H1 (cell line): ENCODE data around the gene CFAP58. TPM values are rescaled to one million over a fixed set of nuclear protein-coding genes. Genes with fewer than 3 reads are reported as not detected.

Source experiments
- CTCF ChIA-PET: fragments of 300-600 bp; sonication (Branson Sonifier 250); formaldehyde crosslinking; loops from one replicate; lab custom pipeline; 2021; ENCODE audit not compliant: partially characterized antibody; lab: Charles Lee
- POLR2A ChIA-PET: fragments of 300-600 bp; sonication (Branson Sonifier 250); formaldehyde crosslinking; loops from one replicate; lab custom pipeline; 2021; ENCODE audit warnings: inconsistent platforms; ENCODE audit not compliant: partially characterized antibody; lab: Charles Lee
- DNase-seq, 2 experiments: peaks; one replicate each; pipeline versions ENCODE4 v3.0.0 to v3.0.0-alpha.2; 2010 to 2022; ENCODE audit warnings: low spot score in 2 of 2, low read depth in 1 of 2, mixed read lengths in 1 of 2
- FAIRE-seq: peaks from 2 replicates; lab custom pipeline; 2011; peaks lifted over from hg19 to GRCh38; lab: Jason Lieb, UNC
- H2AFZ ChIP-seq: 2 replicates; pipeline ENCODE4 v1.8.1; 2012; ENCODE audit warnings: low read length, inconsistent platforms
- H2AK5ac ChIP-seq: 2 replicates; pipeline ENCODE4 v1.6.1; 2013; ENCODE audit warnings: low read depth, low read length
- H2BK120ac ChIP-seq: replicated peaks from 2 replicates; pipeline ENCODE3; 2013; ENCODE audit warnings: low read depth, low read length, inconsistent platforms
- H2BK12ac ChIP-seq: 2 replicates; pipeline ENCODE4 v1.6.1; 2013; ENCODE audit warnings: low read depth, low read length
- H2BK15ac ChIP-seq: 2 replicates; pipeline ENCODE4 v1.6.1; 2013; ENCODE audit warnings: low read length
- H2BK20ac ChIP-seq: 2 replicates; pipeline ENCODE4 v1.6.1; 2013; ENCODE audit warnings: low read length
- H2BK5ac ChIP-seq: 2 replicates; pipeline ENCODE4 v1.6.1; 2013; ENCODE audit warnings: low read depth, low read length
- H3K14ac ChIP-seq: 2 replicates; pipeline ENCODE4 v1.6.1; 2013; ENCODE audit warnings: inconsistent platforms; ENCODE audit not compliant: insufficient read length
- H3K18ac ChIP-seq: 2 replicates; pipeline ENCODE4 v1.6.1; 2013; ENCODE audit warnings: low read length; ENCODE audit errors: extremely low read depth
- H3K23ac ChIP-seq: 2 replicates; pipeline ENCODE4 v1.6.1; 2013; ENCODE audit warnings: inconsistent platforms; ENCODE audit not compliant: insufficient read length
- H3K23me2 ChIP-seq: 2 replicates; pipeline ENCODE4 v1.6.1; 2013; ENCODE audit warnings: low read depth, low read length
- H3K27ac ChIP-seq: 2 replicates; pipeline ENCODE4 v1.6.1; 2011; ENCODE audit warnings: low read depth, low read length, inconsistent platforms
- H3K27me3 ChIP-seq, 4 experiments: replicated peaks in 1 of 4; 1 replicate in 1 of 4; 2 replicates in 3 of 4; pipeline versions ENCODE4 v1.6.1 to v1.8.1; 2011 to 2013; ENCODE audit warnings: low read length in 3 of 4, mild to moderate bottlenecking in 3 of 4, inconsistent platforms in 2 of 4, mixed read lengths in 2 of 4, moderate library complexity in 1 of 4; ENCODE audit not compliant: control insufficient read depth in 3 of 4, insufficient read depth in 3 of 4; ENCODE audit errors: extremely low read depth in 1 of 4
- H3K36me3 ChIP-seq, 4 experiments: 2 replicates each; pipeline versions ENCODE4 v1.6.1 to v1.8.1; 2011 to 2013; ENCODE audit warnings: mild to moderate bottlenecking in 4 of 4, low read length in 3 of 4, moderate library complexity in 2 of 4, control low read depth in 1 of 4, inconsistent platforms in 1 of 4; ENCODE audit not compliant: insufficient read depth in 4 of 4, control insufficient read depth in 2 of 4
- H3K4ac ChIP-seq: replicated peaks from 2 replicates; pipeline ENCODE3; 2013; ENCODE audit warnings: low read length, low read depth, mixed read lengths, inconsistent platforms; ENCODE audit not compliant: insufficient read length
- H3K4me1 ChIP-seq, 4 experiments: replicated peaks in 1 of 4; 1 replicate in 1 of 4; 2 replicates in 3 of 4; pipeline versions ENCODE4 v1.6.1 to v1.8.1; 2011 to 2013; ENCODE audit warnings: low read length in 3 of 4, inconsistent platforms in 2 of 4, mixed read lengths in 1 of 4; ENCODE audit not compliant: insufficient read depth in 4 of 4, control insufficient read depth in 3 of 4
- H3K4me2 ChIP-seq, 2 experiments: 2 replicates each; pipeline versions ENCODE4 v1.6.1 to v1.8.1; 2011 to 2013; ENCODE audit warnings: low read depth in 2 of 2, low read length in 2 of 2, control low read depth in 1 of 2, inconsistent platforms in 1 of 2, mild to moderate bottlenecking in 1 of 2; ENCODE audit not compliant: insufficient read depth in 1 of 2
- H3K4me3 ChIP-seq, 4 experiments: fragments of 200-600, 300-600 bp in 1 of 4; sonication (generic), shearing (Covaris generic), sonication (Bioruptor Twin) in 1 of 4; 2 replicates each; pipeline versions ENCODE4 v1.5.1 to v1.8.1; 2011 to 2016; ENCODE audit warnings: low read length in 4 of 4, low read depth in 3 of 4, control low read depth in 2 of 4, inconsistent platforms in 2 of 4, mild to moderate bottlenecking in 2 of 4, mixed read lengths in 1 of 4, moderate library complexity in 1 of 4; ENCODE audit not compliant: insufficient read depth in 2 of 4; ENCODE audit errors: extremely low read depth in 1 of 4
- H3K56ac ChIP-seq: replicated peaks from 2 replicates; pipeline ENCODE3; 2013; ENCODE audit warnings: low read depth, mild to moderate bottlenecking, mixed read lengths, low read length, inconsistent platforms; ENCODE audit not compliant: insufficient read length
- H3K79me1 ChIP-seq: 2 replicates; pipeline ENCODE4 v1.6.1; 2013; ENCODE audit warnings: low read depth, low read length, control low read depth
- H3K79me2 ChIP-seq, 2 experiments: 2 replicates each; pipeline versions ENCODE4 v1.6.1 to v1.8.1; 2012 to 2013; ENCODE audit warnings: low read length in 2 of 2, mild to moderate bottlenecking in 2 of 2, inconsistent platforms in 1 of 2; ENCODE audit not compliant: insufficient read depth in 2 of 2, control insufficient read depth in 1 of 2
- H3K9ac ChIP-seq, 4 experiments: replicated peaks in 1 of 4; 1 replicate in 1 of 4; 2 replicates in 3 of 4; pipeline versions ENCODE4 v1.6.1 to v1.8.1; 2011 to 2013; ENCODE audit warnings: low read depth in 3 of 4, low read length in 3 of 4, control low read depth in 2 of 4, mild to moderate bottlenecking in 2 of 4, moderate library complexity in 2 of 4, inconsistent platforms in 1 of 4; ENCODE audit errors: extremely low read depth in 1 of 4
- H3K9me3 ChIP-seq, 2 experiments: 2 replicates each; pipeline versions ENCODE4 v1.6.1 to v1.8.1; 2012 to 2013; ENCODE audit warnings: mild to moderate bottlenecking in 2 of 2, moderate library complexity in 2 of 2, control low read depth in 1 of 2, inconsistent platforms in 1 of 2, low read depth in 1 of 2, low read length in 1 of 2, mixed read lengths in 1 of 2; ENCODE audit not compliant: insufficient read depth in 2 of 2
- H4K20me1 ChIP-seq, 2 experiments: replicated peaks in 1 of 2; 2 replicates each; pipeline versions ENCODE3 to v1.8.1; 2011 to 2013; ENCODE audit warnings: inconsistent platforms in 2 of 2, low read length in 2 of 2, mild to moderate bottlenecking in 1 of 2; ENCODE audit not compliant: insufficient read depth in 2 of 2, control insufficient read depth in 1 of 2
- H4K5ac ChIP-seq: 2 replicates; pipeline ENCODE4 v1.6.1; 2013; ENCODE audit warnings: low read length, low read depth, mixed read lengths, inconsistent platforms; ENCODE audit not compliant: insufficient read length
- H4K8ac ChIP-seq: 2 replicates; pipeline ENCODE4 v1.8.0; 2013; ENCODE audit warnings: mild to moderate bottlenecking, moderate library complexity, low read length, inconsistent platforms; ENCODE audit not compliant: insufficient read depth; ENCODE audit errors: extremely low read depth
- H4K91ac ChIP-seq: replicated peaks from 2 replicates; pipeline ENCODE3; 2013; ENCODE audit warnings: low read length, mixed read lengths, inconsistent platforms; ENCODE audit not compliant: insufficient read length
- ATF2 ChIP-seq: IDR thresholded peaks from 2 replicates; pipeline ENCODE4 v1.6.1; 2012; ENCODE audit warnings: low read length, inconsistent platforms
- WGBS, 2 experiments: shearing (Covaris generic) in 1 of 2; methylation state at CpG; one replicate each; pipeline versions ENCODE4 v1.1.6 to v1.1.7; 2013 to 2015; ENCODE audit warnings: low lambda C conversion rate in 2 of 2, mixed read lengths in 2 of 2, inconsistent platforms in 1 of 2, low coverage in 1 of 2, missing lambda C conversion rate in 1 of 2; ENCODE audit not compliant: insufficient replicate concordance in 2 of 2, insufficient coverage in 1 of 2, insufficient read length in 1 of 2; ENCODE audit errors: extremely low coverage in 1 of 2, missing lambda C conversion rate in 1 of 2; 5-methylcytosine and 5-hydroxymethylcytosine counted together
- polyA plus RNA-seq, 7 experiments: library from polyadenylated mRNA; depleted of rRNA in 3 of 7; stranded (reverse) in 5 of 7; unstranded in 2 of 7; fragments of >200 nt in 5 of 7; fragments of 200-250 nt in 2 of 7; gene quantifications; 1 replicate in 5 of 7; 2 replicates in 1 of 7; 4 replicates in 1 of 7; pipeline versions ENCODE4 v1.2.1 to v1.2.3, GENCODE V29; 2011 to 2013; ENCODE audit warnings: missing spikeins in 2 of 7, mixed read lengths in 2 of 7
- total RNA-seq: library from RNA; stranded (reverse); fragmentation: NEBNext Ultra II Directional; extraction: Animal tissue kit (Norgen Biotek cat#: 25700); gene quantifications from 2 replicates; pipeline ENCODE4 v1.2.1, GENCODE V29; 2021

Gene CFAP58
- total and polyA plus RNA-seq, 2 of the 8 experiments (the other 6 are each of a cell fraction or from before 2014, with no cell fraction given) = 0.32 to 0.71 TPM

GRCh38 chr10:104488439-104488832 is 134.8 kb downstream of the CFAP58 start:
- Histone ChIP-seq H3K27me3 (no peaks in the 10 kb centered on the region), H3K79me2 (no peaks in the 10 kb centered on the region), H3K23ac (no peak overlapping the region), H3K4ac (no peak overlapping the region)
- CTCF ChIA-PET = interaction anchor here (0.7 to 1.9 kb wide), 5 partner anchors 11 to 1078 kb away, joined by 3 to 5 read pairs (median 4); no protein-coding TSS in a partner anchor
- TF ChIP-seq ATF2 = no peak
- TF ChIP-seq, all 59 proteins: peak for 0
- Histone ChIP-seq H3K9ac (no peak overlapping the region), H3K18ac (no peak overlapping the region), H3K36me3 (no peaks in the 10 kb centered on the region), H3K56ac (no peak overlapping the region), H3K4me3 (no peak overlapping the region), H3K23me2 (no peaks in the 10 kb centered on the region), H4K8ac (no peak overlapping the region), H3K27ac (no peak overlapping the region), H3K79me1 (no peaks in the 10 kb centered on the region), H4K5ac (no peak overlapping the region), H2BK5ac (no peak overlapping the region), H4K20me1 (no peaks in the 10 kb centered on the region), H3K14ac (no peak overlapping the region), H3K4me1 (0 out of 7 replicates have a peak, but pooled peaks cover 0 to 2% (median 1%) of the 10 kb centered on the region in 4 experiments), H2AFZ (no peak overlapping the region), H4K91ac (no peak overlapping the region), H2BK20ac (no peak overlapping the region), H3K9me3 (no peaks in the 10 kb centered on the region), H2BK120ac (no peak overlapping the region), H3K4me2 (no peak overlapping the region), H2AK5ac (no peak overlapping the region), H2BK15ac (no peak overlapping the region), H2BK12ac (no peak overlapping the region)
- POLR2A ChIA-PET = no interaction called here
- no peak for FAIRE-seq
- WGBS, 2 experiments = 79% methylated on average over 2 of the region's 2 CpGs; no CpG with 5 or more reads in 1 of the 2 experiments
- no peak for DNase-seq
